HL-60 (cell line): ENCODE measurements around the gene ISYNA1.

Experiments
- CTCF ChIP-seq: IDR thresholded peaks from one replicate; pipeline ENCODE4 v1.5.1; 2011; ENCODE audit warnings: low read length, control low read depth, inconsistent platforms; ENCODE audit not compliant: insufficient read depth
- TF ChIP-seq, protein P1 (sequence below): IDR thresholded peaks from 2 replicates; pipeline ENCODE4 v1.6.1; 2012; ENCODE audit warnings: low read depth; ENCODE audit not compliant: insufficient replicate concordance

- no peak for TF ChIP-seq CTCF
- TF ChIP-seq, protein P1, sequence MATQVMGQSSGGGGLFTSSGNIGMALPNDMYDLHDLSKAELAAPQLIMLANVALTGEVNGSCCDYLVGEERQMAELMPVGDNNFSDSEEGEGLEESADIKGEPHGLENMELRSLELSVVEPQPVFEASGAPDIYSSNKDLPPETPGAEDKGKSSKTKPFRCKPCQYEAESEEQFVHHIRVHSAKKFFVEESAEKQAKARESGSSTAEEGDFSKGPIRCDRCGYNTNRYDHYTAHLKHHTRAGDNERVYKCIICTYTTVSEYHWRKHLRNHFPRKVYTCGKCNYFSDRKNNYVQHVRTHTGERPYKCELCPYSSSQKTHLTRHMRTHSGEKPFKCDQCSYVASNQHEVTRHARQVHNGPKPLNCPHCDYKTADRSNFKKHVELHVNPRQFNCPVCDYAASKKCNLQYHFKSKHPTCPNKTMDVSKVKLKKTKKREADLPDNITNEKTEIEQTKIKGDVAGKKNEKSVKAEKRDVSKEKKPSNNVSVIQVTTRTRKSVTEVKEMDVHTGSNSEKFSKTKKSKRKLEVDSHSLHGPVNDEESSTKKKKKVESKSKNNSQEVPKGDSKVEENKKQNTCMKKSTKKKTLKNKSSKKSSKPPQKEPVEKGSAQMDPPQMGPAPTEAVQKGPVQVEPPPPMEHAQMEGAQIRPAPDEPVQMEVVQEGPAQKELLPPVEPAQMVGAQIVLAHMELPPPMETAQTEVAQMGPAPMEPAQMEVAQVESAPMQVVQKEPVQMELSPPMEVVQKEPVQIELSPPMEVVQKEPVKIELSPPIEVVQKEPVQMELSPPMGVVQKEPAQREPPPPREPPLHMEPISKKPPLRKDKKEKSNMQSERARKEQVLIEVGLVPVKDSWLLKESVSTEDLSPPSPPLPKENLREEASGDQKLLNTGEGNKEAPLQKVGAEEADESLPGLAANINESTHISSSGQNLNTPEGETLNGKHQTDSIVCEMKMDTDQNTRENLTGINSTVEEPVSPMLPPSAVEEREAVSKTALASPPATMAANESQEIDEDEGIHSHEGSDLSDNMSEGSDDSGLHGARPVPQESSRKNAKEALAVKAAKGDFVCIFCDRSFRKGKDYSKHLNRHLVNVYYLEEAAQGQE, result no peak
Observed at GRCh38 chr19:18397242-18398202, 40.4 kb downstream of the ISYNA1 start, which contains the start of gene LRRC25.
